GM10266 (cell line): ENCODE measurements around the gene MAP2K5.

ENCODE experiments used
- DNase-seq: peaks from one replicate; pipeline ENCODE4 v3.0.0; 2012; ENCODE audit errors: extremely low spot score
- CTCF ChIP-seq: IDR thresholded peaks from 2 replicates; pipeline ENCODE4 v1.5.1; 2012; ENCODE audit warnings: mild to moderate bottlenecking, low read depth; ENCODE audit not compliant: control insufficient read depth, insufficient read depth; ENCODE audit errors: missing control alignments

MAP2K5 gene

DNA sequence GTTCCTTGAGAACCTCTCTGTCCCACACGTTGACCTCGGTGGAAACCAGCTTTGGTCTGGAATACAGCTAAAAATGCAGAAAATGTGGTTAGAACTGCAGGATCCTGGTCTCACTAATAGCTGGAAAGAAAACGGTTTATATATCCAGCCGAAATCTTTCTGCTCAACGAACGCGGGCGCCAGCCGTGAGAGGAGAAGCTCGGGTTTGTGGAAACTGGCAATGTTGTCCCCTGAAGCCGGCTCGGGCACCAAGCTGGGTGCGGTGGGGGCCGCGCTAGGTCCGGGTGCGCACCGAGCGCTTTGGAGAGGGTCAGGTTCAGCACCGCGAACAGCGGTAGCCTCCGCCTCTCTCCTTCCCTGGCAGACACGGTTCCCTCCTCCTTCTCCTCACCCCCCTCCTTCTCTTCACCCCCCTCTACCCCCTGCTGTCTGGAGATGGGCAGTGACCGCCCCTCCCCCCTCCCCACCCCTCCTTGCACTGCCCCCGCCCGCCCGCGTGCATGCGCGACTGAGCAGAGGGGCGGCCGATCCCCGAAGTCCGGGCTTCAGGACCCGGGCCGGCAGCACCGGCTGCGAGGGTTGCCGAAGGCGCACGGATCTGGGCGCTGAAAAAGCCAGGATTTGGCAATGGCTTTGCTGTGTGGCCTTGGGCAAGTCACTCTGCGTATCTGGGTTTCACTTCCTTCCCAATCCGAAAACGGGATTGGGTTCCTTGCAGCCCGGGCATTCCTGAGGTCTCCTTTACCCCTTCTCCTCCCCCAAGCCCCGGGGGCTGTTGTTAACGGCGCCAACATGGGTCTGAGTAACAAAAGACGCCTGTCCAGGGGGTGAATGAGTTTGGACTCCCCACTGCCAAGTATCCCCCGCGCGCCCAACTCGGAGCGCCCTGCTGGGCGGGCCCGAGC is 282.7 kb downstream of the MAP2K5 start, which contains the start of gene SKOR1:
SKOR1 (plus strand) TSS at position 534 of the 905 bp plus-strand sequence; CDS start at position 628, 94 bp downstream.
- no peak for TF ChIP-seq CTCF
- peak; percentile 75 for DNase-seq

GRCh38 chr15:67825881-67826716 is 283.6 kb downstream of the MAP2K5 start:
- peak; percentile 30 for DNase-seq
- no peak for TF ChIP-seq CTCF

DNA sequence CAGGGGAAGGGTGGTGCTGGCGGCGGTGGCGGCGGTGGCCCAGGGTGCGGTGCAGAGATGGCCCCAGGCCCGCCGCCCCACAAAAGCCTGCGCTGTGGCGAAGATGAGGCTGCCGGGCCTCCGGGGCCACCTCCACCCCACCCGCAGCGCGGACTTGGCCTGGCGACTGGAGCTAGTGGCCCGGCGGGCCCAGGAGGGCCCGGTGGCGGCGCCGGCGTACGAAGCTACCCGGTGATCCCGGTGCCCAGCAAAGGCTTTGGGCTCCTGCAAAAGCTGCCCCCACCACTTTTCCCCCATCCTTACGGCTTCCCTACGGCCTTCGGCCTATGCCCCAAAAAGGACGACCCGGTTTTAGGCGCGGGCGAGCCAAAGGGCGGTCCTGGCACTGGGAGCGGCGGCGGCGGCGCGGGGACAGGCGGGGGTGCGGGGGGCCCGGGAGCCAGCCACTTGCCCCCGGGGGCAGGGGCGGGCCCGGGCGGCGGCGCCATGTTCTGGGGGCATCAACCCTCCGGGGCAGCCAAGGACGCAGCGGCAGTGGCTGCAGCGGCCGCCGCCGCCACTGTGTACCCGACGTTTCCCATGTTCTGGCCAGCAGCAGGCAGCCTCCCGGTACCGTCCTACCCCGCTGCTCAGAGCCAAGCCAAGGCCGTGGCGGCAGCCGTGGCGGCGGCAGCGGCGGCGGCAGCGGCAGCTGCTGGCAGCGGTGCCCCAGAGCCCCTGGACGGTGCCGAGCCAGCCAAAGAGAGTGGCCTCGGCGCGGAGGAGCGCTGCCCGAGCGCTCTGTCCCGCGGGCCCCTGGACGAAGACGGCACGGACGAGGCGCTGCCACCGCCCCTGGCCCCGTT is 284.4 kb downstream of the MAP2K5 start:
- peak; percentile 52 for DNase-seq
- no peak for TF ChIP-seq CTCF

DNA sequence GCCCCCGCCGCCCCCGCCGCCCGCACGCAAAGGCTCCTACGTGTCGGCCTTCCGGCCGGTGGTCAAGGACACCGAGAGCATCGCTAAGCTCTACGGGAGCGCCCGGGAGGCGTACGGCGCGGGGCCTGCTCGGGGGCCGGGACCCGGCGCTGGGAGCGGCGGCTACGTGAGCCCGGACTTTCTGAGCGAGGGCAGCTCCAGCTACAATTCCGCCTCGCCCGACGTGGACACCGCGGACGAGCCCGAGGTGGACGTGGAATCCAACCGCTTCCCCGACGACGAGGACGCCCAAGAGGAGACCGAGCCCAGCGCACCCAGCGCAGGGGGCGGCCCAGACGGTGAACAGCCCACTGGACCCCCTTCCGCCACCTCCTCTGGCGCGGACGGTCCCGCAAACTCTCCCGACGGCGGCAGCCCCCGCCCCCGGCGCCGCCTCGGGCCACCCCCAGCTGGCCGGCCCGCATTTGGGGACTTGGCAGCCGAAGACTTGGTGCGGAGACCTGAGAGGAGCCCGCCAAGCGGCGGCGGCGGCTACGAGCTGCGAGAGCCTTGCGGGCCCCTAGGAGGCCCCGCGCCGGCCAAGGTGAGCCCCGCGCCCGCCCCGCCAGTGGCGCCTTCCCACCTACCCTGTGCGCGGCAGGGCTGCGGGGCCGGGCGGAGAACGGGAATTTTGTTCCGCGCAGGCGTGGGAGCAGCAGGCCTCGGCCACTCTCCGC is 285.2 kb downstream of the MAP2K5 start:
- no peak for TF ChIP-seq CTCF
- no peak for DNase-seq

DNA sequence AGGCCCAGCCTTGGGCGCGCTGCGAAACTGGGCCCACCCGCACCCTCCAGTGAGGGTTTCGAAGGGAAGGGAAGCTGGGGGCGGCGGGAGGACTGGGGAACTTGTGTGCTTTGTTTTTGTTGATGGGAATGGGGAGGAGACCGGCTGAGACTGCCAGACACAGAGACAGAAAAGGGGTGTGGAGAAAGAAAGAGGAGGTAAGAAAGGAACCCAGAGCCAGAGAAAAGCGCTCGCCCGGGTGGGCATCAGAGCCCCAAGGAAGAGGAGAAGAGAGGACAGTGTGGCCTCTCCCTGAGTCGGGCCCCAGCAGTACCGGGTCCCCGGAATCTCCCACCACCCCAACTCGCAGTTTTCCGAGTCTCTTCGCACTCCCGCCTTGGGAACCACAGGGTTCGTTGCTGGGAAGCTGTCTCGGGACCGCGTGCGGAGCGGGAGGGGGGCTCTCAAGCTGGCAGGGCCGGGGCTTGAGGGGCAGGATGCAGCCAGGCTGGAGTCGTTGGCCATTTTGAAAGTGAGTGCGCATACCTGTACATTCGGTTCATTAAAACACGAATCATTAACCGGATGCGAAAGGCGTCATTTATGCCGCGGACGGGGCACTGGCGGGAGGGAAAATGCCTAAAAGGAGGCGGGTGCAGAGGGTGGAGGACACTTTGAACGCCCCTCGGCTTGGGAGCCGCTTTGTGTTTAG is 285.9 kb downstream of the MAP2K5 start:
- peak; percentile 38 for DNase-seq

More for the DNA sequence above, 285.9 kb downstream of the MAP2K5 start:
- no peak for TF ChIP-seq CTCF
